PC-9 (cell line): ENCODE results near the gene COL23A1. TPM values are rescaled to one million over a fixed set of nuclear protein-coding genes. Genes with fewer than 3 reads are reported as not detected.

ENCODE experiments used
- BruUV-seq: library from RNA; stranded (reverse); fragments of 400-500 nt; replicated peaks from 2 replicates; lab custom pipeline; 2021; lab: Mats Ljungman, UMichigan
- CTCF ChIA-PET: fragments of 300-600 bp; sonication (Branson Sonifier 250); formaldehyde crosslinking; loops from one replicate; lab custom pipeline; 2022; ENCODE audit warnings: antibody characterized with exemption; lab: Charles Lee
- POLR2A ChIA-PET: fragments of 300-600 bp; sonication (Branson Sonifier 250); formaldehyde crosslinking; loops from one replicate; lab custom pipeline; 2022; ENCODE audit warnings: antibody characterized with exemption; ENCODE audit not compliant: unreplicated experiment; lab: Charles Lee
- DNase-seq, 2 experiments: peaks; one replicate each; pipeline versions ENCODE4 v3.0.0 to v3.0.0-alpha.2; 2015 to 2022; ENCODE audit warnings: mixed read lengths in 1 of 2
- H2AFZ ChIP-seq: fragments of 200-600 bp; sonication (generic); 2 replicates; pipeline ENCODE4 v1.8.1; 2017; ENCODE audit warnings: antibody characterized with exemption
- H3F3A ChIP-seq: fragments of 200-600 bp; sonication (generic); 2 replicates; pipeline ENCODE4 v1.8.1; 2017; ENCODE audit warnings: antibody characterized with exemption, mild to moderate bottlenecking, low read depth; ENCODE audit not compliant: insufficient read depth
- H3K27ac ChIP-seq: fragments of 200-600 bp; sonication (generic); 2 replicates; pipeline ENCODE4 v1.6.1; 2016; ENCODE audit warnings: mixed run types
- H3K27me3 ChIP-seq: fragments of 200-600 bp; sonication (generic); 2 replicates; pipeline ENCODE4 v1.6.1; 2016; ENCODE audit warnings: low read depth, mixed run types; ENCODE audit not compliant: insufficient read depth
- H3K36me3 ChIP-seq: fragments of 200-600 bp; sonication (generic); 2 replicates; pipeline ENCODE4 v1.6.1; 2016; ENCODE audit warnings: low read depth, mixed run types
- H3K4me1 ChIP-seq: fragments of 200-600 bp; sonication (generic); replicated peaks from 2 replicates; pipeline ENCODE4 v1.6.1; 2016; ENCODE audit warnings: mixed run types; ENCODE audit not compliant: insufficient read depth
- H3K4me2 ChIP-seq: fragments of 200-600 bp; sonication (generic); 2 replicates; pipeline ENCODE4 v1.6.1; 2017; ENCODE audit warnings: mixed run types
- H3K4me3 ChIP-seq: fragments of 200-600 bp; sonication (generic); 2 replicates; pipeline ENCODE4 v1.6.1; 2016; ENCODE audit warnings: mixed run types
- H3K79me2 ChIP-seq: fragments of 200-600 bp; sonication (generic); 2 replicates; pipeline ENCODE4 v1.6.1; 2017; ENCODE audit warnings: low read depth, mixed run types
- H3K9me2 ChIP-seq: fragments of 200-600 bp; sonication (generic); 2 replicates; pipeline ENCODE4 v1.8.1; 2017; ENCODE audit warnings: mild to moderate bottlenecking; ENCODE audit not compliant: insufficient read depth
- H3K9me3 ChIP-seq: fragments of 200-600 bp; sonication (generic); 2 replicates; pipeline ENCODE4 v1.8.1; 2016; ENCODE audit warnings: low read depth; ENCODE audit not compliant: insufficient read depth
- H4K20me1 ChIP-seq: fragments of 200-600 bp; sonication (generic); 2 replicates; pipeline ENCODE4 v1.8.1; 2017; ENCODE audit not compliant: insufficient read depth
- CTCF ChIP-seq: fragments of 200-600 bp; sonication (generic); conservative IDR thresholded peaks from 2 replicates; pipeline ENCODE4 v1.6.1; 2017; ENCODE audit warnings: mixed run types, antibody characterized with exemption, mild to moderate bottlenecking, moderate library complexity
- EZH2 ChIP-seq: fragments of 200-600 bp; sonication (generic); IDR thresholded peaks from 2 replicates; pipeline ENCODE4 v1.8.0; 2017; ENCODE audit warnings: antibody characterized with exemption, low read depth
- intact Hi-C: fragments of 100-400 bp; cut with micrococcal nuclease; formaldehyde crosslinking; loops from one replicate; pipeline ENCODE4 v1.10.0; 2022; ENCODE audit not compliant: unreplicated experiment
- total RNA-seq: library from RNA; stranded (reverse); gene quantifications from 2 replicates; pipeline ENCODE4 v1.2.3, GENCODE V29; 2021

Gene COL23A1
- total RNA-seq, 1 experiment from 2014 or later: not detected

- H4K20me1 ChIP-seq: no peaks in the 10 kb centered on the region
- no peak overlapping the region for H3K4me3 ChIP-seq
- H3K9me2 ChIP-seq: no peaks in the 10 kb centered on the region
- ChIA-PET CTCF (no interaction called here), POLR2A (no interaction called here)
- intact Hi-C loops: no loop called here
- H2AFZ ChIP-seq: no peak overlapping the region
- no peaks in the 10 kb centered on the region for H3F3A ChIP-seq
- DNase-seq: no peak
- H3K27ac ChIP-seq: no peak overlapping the region
- H3K9me3 ChIP-seq: no peaks in the 10 kb centered on the region; the same call in 1 of the 2 replicates
- no peaks in the 10 kb centered on the region for H3K36me3 ChIP-seq
- no peaks in the 10 kb centered on the region for H3K4me1 ChIP-seq
- BruUV-seq: no TSS peak
- no peak overlapping the region for H3K4me2 ChIP-seq
- TF ChIP-seq EZH2: no peak
- peaks cover 95% of the 10 kb centered on the region for H3K27me3 ChIP-seq
- H3K79me2 ChIP-seq: no peaks in the 10 kb centered on the region
Measured at GRCh38 chr5:178264044-178264443, 326.1 kb downstream of the COL23A1 start.

GRCh38 chr5:178261666-178262600 lies 328.3 kb downstream of the COL23A1 start:
- POLR2A ChIA-PET: no interaction called here
- H3K27me3 ChIP-seq: peaks cover 88% of the 10 kb centered on the region
- H3F3A ChIP-seq: no peaks in the 10 kb centered on the region
- no peaks in the 10 kb centered on the region for H3K9me3 ChIP-seq
- no peaks in the 10 kb centered on the region for H3K36me3 ChIP-seq
- no TSS peak for BruUV-seq
- no peak overlapping the region for H3K4me2 ChIP-seq
- no peaks in the 10 kb centered on the region for H3K4me1 ChIP-seq
- no peak overlapping the region for H3K27ac ChIP-seq
- intact Hi-C loops: no loop called here
- no peaks in the 10 kb centered on the region for H3K9me2 ChIP-seq
- no peaks in the 10 kb centered on the region for H3K79me2 ChIP-seq
- H4K20me1 ChIP-seq: no peaks in the 10 kb centered on the region
- H3K4me3 ChIP-seq: no peak overlapping the region
- H2AFZ ChIP-seq: no peak overlapping the region
- no peak for TF ChIP-seq EZH2
- no peak for TF ChIP-seq CTCF
- DNase-seq: no peak
- CTCF ChIA-PET: no interaction called here

- H3F3A ChIP-seq: no peaks in the 10 kb centered on the region
- H4K20me1 ChIP-seq: no peaks in the 10 kb centered on the region
- intact Hi-C loops: no loop called here
- H3K27me3 ChIP-seq: peaks cover 88% of the 10 kb centered on the region
- TF ChIP-seq EZH2 (no peak), CTCF (no peak)
- no peaks in the 10 kb centered on the region for H3K9me3 ChIP-seq
- H3K79me2 ChIP-seq: no peaks in the 10 kb centered on the region
- H3K4me3 ChIP-seq: no peak overlapping the region
- H3K9me2 ChIP-seq: no peaks in the 10 kb centered on the region
- CTCF ChIA-PET: interaction anchor here (0.6 kb wide), 1 partner anchor 1187 kb away, joined by 3 read pairs; no protein-coding TSS in a partner anchor
- DNase-seq: no peak
- no peaks in the 10 kb centered on the region for H3K36me3 ChIP-seq
- H3K27ac ChIP-seq: no peak overlapping the region
- POLR2A ChIA-PET: no interaction called here
- H2AFZ ChIP-seq: no peak overlapping the region
- H3K4me1 ChIP-seq: no peaks in the 10 kb centered on the region
- BruUV-seq: no TSS peak
- no peak overlapping the region for H3K4me2 ChIP-seq
Measured at GRCh38 chr5:178259623-178260536, 330.3 kb downstream of the COL23A1 start.
